Common myeloid progenitor, CD34-positive (primary cell): ENCODE data around the gene ID1.
"Not testable (repeated sequence)": the region's sequence is repeated elsewhere in the genome, so short reads cannot be mapped to it uniquely, and the experiment has no call there.

Experiments
- CTCF ChIA-PET: fragments of 350-600 bp; sonication (Branson Sonifier 250); formaldehyde crosslinking; loops from one replicate; lab custom pipeline; 2021; ENCODE audit warnings: antibody characterized with exemption; lab: Charles Lee
- POLR2A ChIA-PET: fragments of 350-600 bp; sonication (Branson Sonifier 250); formaldehyde crosslinking; loops from one replicate; lab custom pipeline; 2021; ENCODE audit warnings: antibody characterized with exemption; lab: Charles Lee
- DNase-seq, 3 donors: peaks; one replicate each; pipeline versions ENCODE4 v3.0.0 to v3.0.0-alpha.2; 2013
- H3K27ac ChIP-seq, 2 experiments: 1 replicate in 1 of 2; 2 replicates in 1 of 2; pipeline ENCODE4 v1.7.0; 2013; ENCODE audit warnings: inconsistent platforms in 2 of 2, low read length in 2 of 2, mild to moderate bottlenecking in 2 of 2, low read depth in 1 of 2, moderate library complexity in 1 of 2; ENCODE audit not compliant: severe bottlenecking in 2 of 2, insufficient read depth in 1 of 2, poor library complexity in 1 of 2
- H3K27me3 ChIP-seq, 5 experiments: replicated peaks in 2 of 5; 1 replicate in 3 of 5; 2 replicates in 2 of 5; pipeline versions ENCODE4 v1.6.1 to v1.7.0; 2013; ENCODE audit warnings: low read length in 4 of 5, mild to moderate bottlenecking in 2 of 5, moderate library complexity in 2 of 5, inconsistent platforms in 1 of 5; ENCODE audit not compliant: insufficient read depth in 5 of 5, control insufficient read depth in 4 of 5
- H3K36me3 ChIP-seq, 4 experiments: 1 replicate in 2 of 4; 2 replicates in 2 of 4; pipeline versions ENCODE4 v1.6.1 to v1.7.0; 2013; ENCODE audit warnings: low read length in 3 of 4, control low read depth in 1 of 4, mild to moderate bottlenecking in 1 of 4; ENCODE audit not compliant: control insufficient read depth in 4 of 4, insufficient read depth in 4 of 4
- H3K4me1 ChIP-seq, 4 experiments: 1 replicate in 3 of 4; 2 replicates in 1 of 4; pipeline versions ENCODE4 v1.6.1 to v1.7.1; 2013; ENCODE audit warnings: low read length in 3 of 4, mild to moderate bottlenecking in 3 of 4, control low read depth in 1 of 4, inconsistent platforms in 1 of 4, moderate library complexity in 1 of 4; ENCODE audit not compliant: control insufficient read depth in 4 of 4, insufficient read depth in 4 of 4; ENCODE audit errors: control extremely low read depth in 1 of 4
- H3K4me3 ChIP-seq, 7 experiments: 1 replicate in 4 of 7; 2 replicates in 3 of 7; pipeline versions ENCODE4 v1.5.1 to v1.7.0; 2013; ENCODE audit warnings: mild to moderate bottlenecking in 7 of 7, low read length in 6 of 7, moderate library complexity in 6 of 7, inconsistent platforms in 2 of 7, low read depth in 2 of 7, control low read depth in 1 of 7; ENCODE audit not compliant: insufficient read depth in 4 of 7, control insufficient read depth in 1 of 7; ENCODE audit errors: extremely low read depth in 1 of 7
- H3K9me3 ChIP-seq, 5 experiments: 1 replicate in 4 of 5; 2 replicates in 1 of 5; pipeline versions ENCODE4 v1.6.1 to v1.7.1; 2013; ENCODE audit warnings: low read length in 4 of 5, mild to moderate bottlenecking in 2 of 5, inconsistent platforms in 1 of 5, low read depth in 1 of 5, moderate library complexity in 1 of 5; ENCODE audit not compliant: control insufficient read depth in 4 of 5, insufficient read depth in 2 of 5; ENCODE audit errors: control extremely low read depth in 1 of 5
- WGBS: methylation state at CpG from one replicate; pipeline ENCODE4 v1.1.5; 2013; ENCODE audit not compliant: insufficient coverage; 5-methylcytosine and 5-hydroxymethylcytosine counted together

The ID1 gene

GRCh38 chr20:31572701-31573554 lies 32.2 kb upstream of the ID1 start:
- peak; percentile 88 to 97 (median 95) for DNase-seq
- Histone ChIP-seq H3K27me3 (no peaks in the 10 kb centered on the region), H3K36me3 (peaks cover 0 to 26% (median 12%) of the 10 kb centered on the region in 4 experiments), H3K4me3 (peak overlapping the region; percentile 53 to 92 (median 76)), H3K27ac (peak overlapping the region; percentile 77 to 86), H3K9me3 (no peaks in the 10 kb centered on the region), H3K4me1 (peaks cover 0 to 44% (median 37%) of the 10 kb centered on the region in 4 experiments)
- CTCF ChIA-PET: interaction anchor here (0.9 to 28.5 kb wide), 10 partner anchors 12 to 151 kb away, joined by 3 to 1047 read pairs (median 5); partner anchors contain the start of gene ID1
- POLR2A ChIA-PET: interaction anchor here (0.6 to 8.6 kb wide), 6 partner anchors 10 to 232 kb away, joined by 3 to 292 read pairs (median 3); partner anchors contain the start of gene ID1
- WGBS: 0% methylated on average over 34 of the region's 63 CpGs

GRCh38 chr20:31573555-31574321 lies 31.4 kb upstream of the ID1 start:
- no peak for DNase-seq
- Histone ChIP-seq H3K4me1 (peaks cover 0 to 36% (median 29%) of the 10 kb centered on the region in 4 experiments), H3K36me3 (peaks cover 0 to 18% (median 9%) of the 10 kb centered on the region in 4 experiments), H3K27me3 (no peaks in the 10 kb centered on the region), H3K9me3 (no peaks in the 10 kb centered on the region), H3K4me3 (peak overlapping the region; percentile 53 to 92 (median 76)), H3K27ac (peak overlapping the region; percentile 66 to 86)
- ChIA-PET CTCF (interaction anchor here (1.1 to 28.5 kb wide), 7 partner anchors 12 to 68 kb away, joined by 3 to 1047 read pairs (median 5); partner anchors contain the start of gene ID1), POLR2A (interaction anchor here (1.3 to 8.6 kb wide), 2 partner anchors 14 to 35 kb away, joined by 7 to 292 read pairs; partner anchors contain the start of gene ID1)
- 49% methylated on average over 11 of the region's 19 CpGs for WGBS

- H3K4me3 ChIP-seq: not testable (repeated sequence)
- POLR2A ChIA-PET: interaction anchor here (0.7 to 8.6 kb wide), 2 partner anchors 32 to 33 kb away, joined by 3 to 292 read pairs; partner anchors contain the start of gene ID1
Observed at GRCh38 chr20:31574986-31575385, 30.1 kb upstream of the ID1 start.

GRCh38 chr20:31576751-31577150 lies 28.3 kb upstream of the ID1 start:
- ChIA-PET POLR2A (interaction anchor here (1.9 kb wide), 1 partner anchor 11 kb away, joined by 6 read pairs; no protein-coding TSS in a partner anchor), CTCF (interaction anchor here (1.3 to 28.5 kb wide), 4 partner anchors 9 to 33 kb away, joined by 4 to 1047 read pairs (median 8); partner anchors contain the start of gene ID1)
- WGBS: 56% methylated on average over 2 of the region's 2 CpGs
- Histone ChIP-seq H3K36me3 (no peaks in the 10 kb centered on the region), H3K27me3 (no peaks in the 10 kb centered on the region), H3K27ac (no peak overlapping the region), H3K4me1 (peaks cover 0 to 26% (median 19%) of the 10 kb centered on the region in 4 experiments), H3K4me3 (no peak overlapping the region), H3K9me3 (no peaks in the 10 kb centered on the region)
- DNase-seq: no peak

More at GRCh38 chr20:31574986-31575385, 30.1 kb upstream of the ID1 start:
- DNase-seq, H3K27me3 ChIP-seq, H3K9me3 ChIP-seq, H3K27ac ChIP-seq: not testable (repeated sequence)
- H3K36me3 ChIP-seq: peaks cover 0 to 10% (median 4%) of the 10 kb centered on the region in 4 experiments
- H3K4me1 ChIP-seq: peaks cover 0 to 24% (median 19%) of the 10 kb centered on the region in 4 experiments
- CTCF ChIA-PET: interaction anchor here (4.1 to 28.5 kb wide), 2 partner anchors 14 to 35 kb away, joined by 37 to 1047 read pairs; partner anchors contain the start of gene ID1
- WGBS: 94% methylated on average over 6 of the region's 10 CpGs

- H3K27ac ChIP-seq: no peak overlapping the region
- H3K4me1 ChIP-seq: peaks cover 0 to 23% (median 17%) of the 10 kb centered on the region in 4 experiments
- ChIA-PET POLR2A (interaction anchor here (1.5 to 1.9 kb wide), 2 partner anchors 10 to 28 kb away, joined by 6 read pairs; partner anchors contain the start of gene ID1), CTCF (interaction anchor here (1.3 to 28.5 kb wide), 4 partner anchors 9 to 32 kb away, joined by 4 to 1047 read pairs (median 8); partner anchors contain the start of gene ID1)
- no peak overlapping the region for H3K4me3 ChIP-seq
- DNase-seq: no peak
- no peaks in the 10 kb centered on the region for H3K9me3 ChIP-seq
- H3K27me3 ChIP-seq: no peaks in the 10 kb centered on the region
- no peaks in the 10 kb centered on the region for H3K36me3 ChIP-seq
- 94% methylated on average over 7 of the region's 9 CpGs for WGBS
Observed at GRCh38 chr20:31577194-31577593, 27.9 kb upstream of the ID1 start.

- DNase-seq: no peak
- Histone ChIP-seq H3K27me3 (no peaks in the 10 kb centered on the region), H3K27ac (no peak overlapping the region), H3K36me3 (no peaks in the 10 kb centered on the region), H3K9me3 (no peaks in the 10 kb centered on the region), H3K4me1 (peaks cover 0 to 11% (median 6%) of the 10 kb centered on the region in 4 experiments), H3K4me3 (no peak overlapping the region)
- ChIA-PET CTCF (interaction anchor here (0.8 to 28.5 kb wide), 4 partner anchors 8 to 31 kb away, joined by 3 to 1047 read pairs (median 8); partner anchors contain the start of gene ID1), POLR2A (interaction anchor here (1.5 kb wide), 1 partner anchor 27 kb away, joined by 6 read pairs; the partner anchor contains the start of gene ID1)
- WGBS: 99% methylated on average over 40 of the region's 43 CpGs
Observed at GRCh38 chr20:31578448-31579138, 26.5 kb upstream of the ID1 start.
